Measurements from ENCODE around the gene LMO7. TPM values are rescaled to one million over a fixed set of nuclear protein-coding genes. Genes with fewer than 3 reads are reported as not detected.
A peak's percentile ranks its signal among the peaks of the same experiment; 100 is the strongest.

Gene LMO7
- total and polyA plus RNA-seq, 2 of the 13 experiments (the other 11 are each of a cell fraction or from before 2014, with no cell fraction given) = 34.0 to 121 TPM

GRCh38 chr13:75636436-75637180, 478 bp downstream of the LMO7 start (continued):
- TF ChIP-seq MAZ (IDR thresholded peaks at IDR 0.05; ENCODE audit: borderline replicate concordance, low read depth, low read length) = no peak
- peak; percentile 44; the same call in 1 of the 2 replicates for TF ChIP-seq MAZ (CRISPR knock-in tag; IDR thresholded peaks at IDR 0.05; ENCODE audit: low read depth)
- no peak for TF ChIP-seq ZNF737 (CRISPR knock-in tag; IDR thresholded peaks at IDR 0.05; ENCODE audit: borderline replicate concordance)
- peak; percentile 45 for TF ChIP-seq RBM39 (IDR thresholded peaks at IDR 0.05; ENCODE audit: low read depth, low read length, poor library complexity, severe bottlenecking)
- no peak for TF ChIP-seq DPF2 (CRISPR knock-in tag; IDR thresholded peaks at IDR 0.05; ENCODE audit: borderline replicate concordance, low read depth)
- no peak for TF ChIP-seq ZNF234 (CRISPR knock-in tag; conservative IDR thresholded peaks at IDR 0.05)
- TF ChIP-seq RBAK (CRISPR knock-in tag; IDR thresholded peaks at IDR 0.05) = no peak
- TF ChIP-seq, protein P1, sequence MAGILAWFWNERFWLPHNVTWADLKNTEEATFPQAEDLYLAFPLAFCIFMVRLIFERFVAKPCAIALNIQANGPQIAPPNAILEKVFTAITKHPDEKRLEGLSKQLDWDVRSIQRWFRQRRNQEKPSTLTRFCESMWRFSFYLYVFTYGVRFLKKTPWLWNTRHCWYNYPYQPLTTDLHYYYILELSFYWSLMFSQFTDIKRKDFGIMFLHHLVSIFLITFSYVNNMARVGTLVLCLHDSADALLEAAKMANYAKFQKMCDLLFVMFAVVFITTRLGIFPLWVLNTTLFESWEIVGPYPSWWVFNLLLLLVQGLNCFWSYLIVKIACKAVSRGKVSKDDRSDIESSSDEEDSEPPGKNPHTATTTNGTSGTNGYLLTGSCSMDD (CRISPR knock-in tag; IDR thresholded peaks at IDR 0.05) = no peak
- no peak for TF ChIP-seq THAP8 (CRISPR knock-in tag; IDR thresholded peaks at IDR 0.05; ENCODE audit: borderline replicate concordance)
- 0 out of 2 replicates have a peak, but pooled peaks have one; percentile 79 for TF ChIP-seq ZNF260 (CRISPR knock-in tag; IDR thresholded peaks at IDR 0.05; ENCODE audit: borderline replicate concordance, low read depth)
- TF ChIP-seq, protein P2, sequence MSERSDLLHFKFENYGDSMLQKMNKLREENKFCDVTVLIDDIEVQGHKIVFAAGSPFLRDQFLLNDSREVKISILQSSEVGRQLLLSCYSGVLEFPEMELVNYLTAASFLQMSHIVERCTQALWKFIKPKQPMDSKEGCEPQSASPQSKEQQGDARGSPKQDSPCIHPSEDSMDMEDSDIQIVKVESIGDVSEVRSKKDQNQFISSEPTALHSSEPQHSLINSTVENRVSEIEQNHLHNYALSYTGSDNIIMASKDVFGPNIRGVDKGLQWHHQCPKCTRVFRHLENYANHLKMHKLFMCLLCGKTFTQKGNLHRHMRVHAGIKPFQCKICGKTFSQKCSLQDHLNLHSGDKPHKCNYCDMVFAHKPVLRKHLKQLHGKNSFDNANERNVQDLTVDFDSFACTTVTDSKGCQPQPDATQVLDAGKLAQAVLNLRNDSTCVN (CRISPR knock-in tag; IDR thresholded peaks at IDR 0.05; ENCODE audit: borderline replicate concordance) = 0 out of 2 replicates have a peak, but pooled peaks have one; percentile 21
- no peak for TF ChIP-seq NCOA5 (CRISPR knock-in tag; IDR thresholded peaks at IDR 0.05)
- peak; percentile 54; the same call in 1 of the 2 replicates for TF ChIP-seq KDM4B (CRISPR knock-in tag; IDR thresholded peaks at IDR 0.05)
- no peak for TF ChIP-seq MED13 (CRISPR knock-in tag; IDR thresholded peaks at IDR 0.05)
- peak; percentile 89; the same call in 1 of the 2 replicates for TF ChIP-seq EED (CRISPR knock-in tag; IDR thresholded peaks at IDR 0.05)
- TF ChIP-seq ZNF615 (CRISPR knock-in tag; IDR thresholded peaks at IDR 0.05; ENCODE audit: borderline replicate concordance) = no peak
- TF ChIP-seq, protein P3, sequence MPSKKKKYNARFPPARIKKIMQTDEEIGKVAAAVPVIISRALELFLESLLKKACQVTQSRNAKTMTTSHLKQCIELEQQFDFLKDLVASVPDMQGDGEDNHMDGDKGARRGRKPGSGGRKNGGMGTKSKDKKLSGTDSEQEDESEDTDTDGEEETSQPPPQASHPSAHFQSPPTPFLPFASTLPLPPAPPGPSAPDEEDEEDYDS (CRISPR knock-in tag; IDR thresholded peaks at IDR 0.05) = no peak
- TF ChIP-seq ZNF292 (CRISPR knock-in tag; IDR thresholded peaks at IDR 0.05; ENCODE audit: borderline replicate concordance, low read depth) = peak; percentile 78
- no peak for TF ChIP-seq TAF15 (IDR thresholded peaks at IDR 0.05; ENCODE audit: low read depth, low read length, poor library complexity, severe bottlenecking)
- TF ChIP-seq, protein P4, sequence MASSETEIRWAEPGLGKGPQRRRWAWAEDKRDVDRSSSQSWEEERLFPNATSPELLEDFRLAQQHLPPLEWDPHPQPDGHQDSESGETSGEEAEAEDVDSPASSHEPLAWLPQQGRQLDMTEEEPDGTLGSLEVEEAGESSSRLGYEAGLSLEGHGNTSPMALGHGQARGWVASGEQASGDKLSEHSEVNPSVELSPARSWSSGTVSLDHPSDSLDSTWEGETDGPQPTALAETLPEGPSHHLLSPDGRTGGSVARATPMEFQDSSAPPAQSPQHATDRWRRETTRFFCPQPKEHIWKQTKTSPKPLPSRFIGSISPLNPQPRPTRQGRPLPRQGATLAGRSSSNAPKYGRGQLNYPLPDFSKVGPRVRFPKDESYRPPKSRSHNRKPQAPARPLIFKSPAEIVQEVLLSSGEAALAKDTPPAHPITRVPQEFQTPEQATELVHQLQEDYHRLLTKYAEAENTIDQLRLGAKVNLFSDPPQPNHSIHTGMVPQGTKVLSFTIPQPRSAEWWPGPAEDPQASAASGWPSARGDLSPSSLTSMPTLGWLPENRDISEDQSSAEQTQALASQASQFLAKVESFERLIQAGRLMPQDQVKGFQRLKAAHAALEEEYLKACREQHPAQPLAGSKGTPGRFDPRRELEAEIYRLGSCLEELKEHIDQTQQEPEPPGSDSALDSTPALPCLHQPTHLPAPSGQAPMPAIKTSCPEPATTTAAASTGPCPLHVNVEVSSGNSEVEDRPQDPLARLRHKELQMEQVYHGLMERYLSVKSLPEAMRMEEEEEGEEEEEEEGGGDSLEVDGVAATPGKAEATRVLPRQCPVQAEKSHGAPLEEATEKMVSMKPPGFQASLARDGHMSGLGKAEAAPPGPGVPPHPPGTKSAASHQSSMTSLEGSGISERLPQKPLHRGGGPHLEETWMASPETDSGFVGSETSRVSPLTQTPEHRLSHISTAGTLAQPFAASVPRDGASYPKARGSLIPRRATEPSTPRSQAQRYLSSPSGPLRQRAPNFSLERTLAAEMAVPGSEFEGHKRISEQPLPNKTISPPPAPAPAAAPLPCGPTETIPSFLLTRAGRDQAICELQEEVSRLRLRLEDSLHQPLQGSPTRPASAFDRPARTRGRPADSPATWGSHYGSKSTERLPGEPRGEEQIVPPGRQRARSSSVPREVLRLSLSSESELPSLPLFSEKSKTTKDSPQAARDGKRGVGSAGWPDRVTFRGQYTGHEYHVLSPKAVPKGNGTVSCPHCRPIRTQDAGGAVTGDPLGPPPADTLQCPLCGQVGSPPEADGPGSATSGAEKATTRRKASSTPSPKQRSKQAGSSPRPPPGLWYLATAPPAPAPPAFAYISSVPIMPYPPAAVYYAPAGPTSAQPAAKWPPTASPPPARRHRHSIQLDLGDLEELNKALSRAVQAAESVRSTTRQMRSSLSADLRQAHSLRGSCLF (CRISPR knock-in tag; IDR thresholded peaks at IDR 0.05; ENCODE audit: borderline replicate concordance) = no peak
- TF ChIP-seq ZNF17 (CRISPR knock-in tag; IDR thresholded peaks at IDR 0.05) = no peak

Data from HepG2 (cell line).